ENCODE data around the gene KCTD20.
"Not testable (repeated sequence)": the region's sequence is repeated elsewhere in the genome, so short reads cannot be mapped to it uniquely, and the experiment has no call there.

Gene KCTD20

DNA sequence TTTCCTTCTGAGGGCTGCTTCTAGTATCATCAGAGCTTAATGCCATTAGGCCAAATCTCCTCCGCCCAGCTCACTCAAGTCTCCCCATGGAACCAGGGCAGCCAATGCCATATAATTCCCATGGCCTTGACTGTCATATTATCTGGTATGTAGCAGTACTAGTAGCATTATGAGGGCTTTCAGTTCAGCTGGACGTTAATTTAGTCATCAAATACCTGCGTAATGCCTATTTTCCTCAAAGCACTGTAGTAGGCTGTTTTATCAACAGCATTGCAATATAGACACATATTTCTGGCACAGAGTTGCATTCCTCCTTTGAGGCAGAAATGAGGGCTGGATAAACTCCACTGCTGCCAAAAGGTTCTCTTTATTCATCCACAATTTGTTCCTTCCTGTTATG is 1.7 kb downstream of the KCTD20 start:
- WGBS (ENCODE audit: extremely low coverage, insufficient coverage, insufficient read length), result no CpG with 5 or more reads among the region's 3 CpGs
- Histone ChIP-seq H3K4ac (ENCODE audit: low read depth, low read length) (peak overlapping the region; percentile 11), H3K4me3 (ENCODE audit: low read depth, low read length) (no peak overlapping the region), H3K27me3 (ENCODE audit: insufficient read depth, low read length) (no peaks in the 10 kb centered on the region), H3K23ac (ENCODE audit: low read length) (no peak overlapping the region), H3K36me3 (ENCODE audit: control insufficient read depth in 1 of 2, insufficient read depth in 2 of 2, low read length in 2 of 2) (peaks cover 0 to 4% of the 10 kb centered on the region in 2 experiments), H3K27ac (ENCODE audit: low read depth, low read length) (no peak overlapping the region), H2AK5ac (ENCODE audit: low read length) (no peak overlapping the region), H3K4me1 (ENCODE audit: control insufficient read depth in 1 of 2, insufficient read depth in 2 of 2, low read length in 2 of 2) (peaks cover 4 to 5% of the 10 kb centered on the region in 2 experiments), H4K12ac (ENCODE audit: low read depth, low read length) (no peak overlapping the region), H4K8ac (ENCODE audit: low read depth, low read length) (no peak overlapping the region), H2BK5ac (ENCODE audit: low read depth, low read length, poor library complexity) (no peak overlapping the region), H3K4me2 (ENCODE audit: low read length) (peak overlapping the region; percentile 75), H3K14ac (ENCODE audit: low read length) (no peak overlapping the region), H4K91ac (ENCODE audit: low read depth, low read length) (no peak overlapping the region), H3K18ac (ENCODE audit: low read length) (no peak overlapping the region), H2AFZ (ENCODE audit: insufficient read depth, low read length, poor library complexity) (no peak overlapping the region), H3K79me2 (ENCODE audit: control insufficient read depth, insufficient read depth, low read length, poor library complexity) (peaks cover 8% of the 10 kb centered on the region), H3K9ac (ENCODE audit: low read length) (no peak overlapping the region), H2BK120ac (ENCODE audit: insufficient read depth, low read length, poor library complexity) (no peak overlapping the region), H3K9me3 (ENCODE audit: insufficient read depth, low read depth, low read length) (peaks cover 2% of the 10 kb centered on the region), H3K79me1 (ENCODE audit: low read length) (peaks cover 14% of the 10 kb centered on the region), H2BK12ac (ENCODE audit: low read length) (no peak overlapping the region)
- DNase-seq, result peak; percentile 86 to 95

DNA sequence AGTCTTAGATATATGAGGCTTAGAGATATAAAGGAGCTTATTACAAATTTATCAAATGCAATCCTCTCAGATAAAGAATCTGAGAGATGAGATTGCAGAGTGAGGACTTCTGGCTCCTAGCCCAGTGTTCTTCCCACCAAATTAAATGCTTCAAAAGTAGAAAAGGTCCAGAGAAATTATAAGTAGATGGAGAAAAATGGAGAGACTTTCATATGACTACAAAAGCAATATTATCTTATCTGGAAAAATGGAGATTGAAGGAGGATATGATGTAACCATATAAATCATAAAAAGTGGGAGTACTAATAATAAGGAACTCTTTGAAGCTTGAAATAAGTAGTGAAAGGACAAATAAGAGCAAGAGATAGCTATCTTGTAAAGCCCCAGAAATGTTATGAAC is 2.8 kb downstream of the KCTD20 start:
- Histone ChIP-seq H2AK5ac (ENCODE audit: low read length) (no peak overlapping the region), H3K79me2 (ENCODE audit: control insufficient read depth, insufficient read depth, low read length, poor library complexity) (peaks cover 11% of the 10 kb centered on the region), H3K18ac (ENCODE audit: low read length) (no peak overlapping the region), H3K9ac (ENCODE audit: low read length) (no peak overlapping the region), H2BK12ac (ENCODE audit: low read length) (no peak overlapping the region), H3K9me3 (ENCODE audit: insufficient read depth, low read depth, low read length) (peaks cover 2% of the 10 kb centered on the region), H3K4ac (ENCODE audit: low read depth, low read length) (no peak overlapping the region), H3K4me3 (ENCODE audit: low read depth, low read length) (no peak overlapping the region), H4K12ac (ENCODE audit: low read depth, low read length) (no peak overlapping the region), H3K4me1 (ENCODE audit: control insufficient read depth in 1 of 2, insufficient read depth in 2 of 2, low read length in 2 of 2) (peaks cover 5 to 6% of the 10 kb centered on the region in 2 experiments), H3K27ac (ENCODE audit: low read depth, low read length) (no peak overlapping the region), H3K23ac (ENCODE audit: low read length) (no peak overlapping the region), H2AFZ (ENCODE audit: insufficient read depth, low read length, poor library complexity) (no peak overlapping the region), H3K4me2 (ENCODE audit: low read length) (no peak overlapping the region), H2BK5ac (ENCODE audit: low read depth, low read length, poor library complexity) (no peak overlapping the region), H2BK120ac (ENCODE audit: insufficient read depth, low read length, poor library complexity) (no peak overlapping the region), H3K79me1 (ENCODE audit: low read length) (peaks cover 14% of the 10 kb centered on the region), H4K8ac (ENCODE audit: low read depth, low read length) (no peak overlapping the region), H3K36me3 (ENCODE audit: control insufficient read depth in 1 of 2, insufficient read depth in 2 of 2, low read length in 2 of 2) (peaks cover 0 to 4% of the 10 kb centered on the region in 2 experiments), H3K27me3 (ENCODE audit: insufficient read depth, low read length) (no peaks in the 10 kb centered on the region), H3K14ac (ENCODE audit: low read length) (no peak overlapping the region), H4K91ac (ENCODE audit: low read depth, low read length) (no peak overlapping the region)
- DNase-seq, result no peak

DNA sequence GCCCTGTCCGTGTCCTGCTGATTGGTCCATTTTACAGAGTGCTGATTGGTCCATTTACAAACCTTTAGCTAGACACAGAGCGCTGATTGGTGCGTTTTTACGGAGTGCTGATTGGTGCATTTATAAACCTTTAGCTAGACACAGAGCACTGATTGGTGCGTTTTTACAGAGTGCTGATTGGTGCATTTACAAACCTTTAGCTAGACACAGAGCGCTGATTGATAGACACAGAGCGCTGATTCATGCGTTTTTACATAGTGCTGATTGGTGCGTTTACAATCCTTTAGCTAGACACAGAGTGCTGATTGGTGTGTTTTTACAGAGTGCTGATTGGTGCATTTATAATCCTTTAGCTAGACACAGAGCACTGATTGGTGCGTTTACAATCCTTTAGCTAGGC is 6.4 kb downstream of the KCTD20 start:
- not testable (repeated sequence) for H2BK12ac ChIP-seq (ENCODE audit: low read length); H3K9ac ChIP-seq (ENCODE audit: low read length); H3K14ac ChIP-seq (ENCODE audit: low read length); H4K8ac ChIP-seq (ENCODE audit: low read depth, low read length); H2BK5ac ChIP-seq (ENCODE audit: low read depth, low read length, poor library complexity); H3K4me3 ChIP-seq (ENCODE audit: low read depth, low read length); H3K27ac ChIP-seq (ENCODE audit: low read depth, low read length); H2AFZ ChIP-seq (ENCODE audit: insufficient read depth, low read length, poor library complexity); H2BK120ac ChIP-seq (ENCODE audit: insufficient read depth, low read length, poor library complexity); H3K36me3 ChIP-seq (ENCODE audit: control insufficient read depth in 1 of 2, insufficient read depth in 2 of 2, low read length in 2 of 2); H3K4me1 ChIP-seq (ENCODE audit: control insufficient read depth in 1 of 2, insufficient read depth in 2 of 2, low read length in 2 of 2); H4K12ac ChIP-seq (ENCODE audit: low read depth, low read length); H3K79me2 ChIP-seq (ENCODE audit: control insufficient read depth, insufficient read depth, low read length, poor library complexity); H3K27me3 ChIP-seq (ENCODE audit: insufficient read depth, low read length); H3K18ac ChIP-seq (ENCODE audit: low read length); H3K4me2 ChIP-seq (ENCODE audit: low read length); H3K79me1 ChIP-seq (ENCODE audit: low read length); H2AK5ac ChIP-seq (ENCODE audit: low read length); H3K9me3 ChIP-seq (ENCODE audit: insufficient read depth, low read depth, low read length); H3K23ac ChIP-seq (ENCODE audit: low read length); H3K4ac ChIP-seq (ENCODE audit: low read depth, low read length); DNase-seq; H4K91ac ChIP-seq (ENCODE audit: low read depth, low read length)
- no CpG with 5 or more reads among the region's 10 CpGs for WGBS (ENCODE audit: extremely low coverage, insufficient coverage, insufficient read length)

DNA sequence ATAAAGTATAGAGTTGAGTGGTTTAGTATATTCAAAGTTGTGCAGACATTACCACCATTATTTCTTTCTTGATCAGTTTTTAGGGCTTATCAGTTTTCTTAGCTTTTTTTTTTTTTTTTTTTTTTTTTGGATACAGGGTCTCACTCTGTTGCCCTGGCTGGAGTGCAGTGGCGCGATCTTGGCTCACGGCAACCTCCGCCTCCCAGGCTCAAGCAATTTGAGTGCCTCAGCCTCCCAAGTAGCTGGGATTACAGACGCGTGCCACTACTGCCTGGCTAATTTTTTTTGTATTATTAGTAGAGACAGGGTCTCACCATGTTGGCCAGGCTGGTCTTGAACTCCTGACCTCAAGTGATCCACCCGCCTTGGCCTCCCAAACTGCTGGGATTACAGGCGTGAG is 10.1 kb downstream of the KCTD20 start:
- H3K27me3 ChIP-seq (ENCODE audit: insufficient read depth, low read length); H3K4me2 ChIP-seq (ENCODE audit: low read length); H3K9me3 ChIP-seq (ENCODE audit: insufficient read depth, low read depth, low read length); H3K79me1 ChIP-seq (ENCODE audit: low read length); H3K9ac ChIP-seq (ENCODE audit: low read length); H3K4me1 ChIP-seq (ENCODE audit: control insufficient read depth in 1 of 2, insufficient read depth in 2 of 2, low read length in 2 of 2); H4K91ac ChIP-seq (ENCODE audit: low read depth, low read length); H3K14ac ChIP-seq (ENCODE audit: low read length); H2BK12ac ChIP-seq (ENCODE audit: low read length); DNase-seq; H3K4ac ChIP-seq (ENCODE audit: low read depth, low read length); H2AFZ ChIP-seq (ENCODE audit: insufficient read depth, low read length, poor library complexity); H4K12ac ChIP-seq (ENCODE audit: low read depth, low read length); H3K18ac ChIP-seq (ENCODE audit: low read length); H3K27ac ChIP-seq (ENCODE audit: low read depth, low read length); H2BK120ac ChIP-seq (ENCODE audit: insufficient read depth, low read length, poor library complexity); H3K23ac ChIP-seq (ENCODE audit: low read length); H4K8ac ChIP-seq (ENCODE audit: low read depth, low read length); H2AK5ac ChIP-seq (ENCODE audit: low read length); H3K4me3 ChIP-seq (ENCODE audit: low read depth, low read length); H2BK5ac ChIP-seq (ENCODE audit: low read depth, low read length, poor library complexity): not testable (repeated sequence)
- WGBS (ENCODE audit: extremely low coverage, insufficient coverage, insufficient read length), result no CpG with 5 or more reads among the region's 8 CpGs
- H3K79me2 ChIP-seq (ENCODE audit: control insufficient read depth, insufficient read depth, low read length, poor library complexity), result peaks cover 17% of the 10 kb centered on the region
- peaks cover 10 to 11% of the 10 kb centered on the region in 2 experiments for H3K36me3 ChIP-seq (ENCODE audit: control insufficient read depth in 1 of 2, insufficient read depth in 2 of 2, low read length in 2 of 2)

All from trophoblast cell (in vitro differentiated cells and primary cell).